H9 (cell line): ENCODE data around the gene PLB1. TPM values are rescaled to one million over a fixed set of nuclear protein-coding genes. Genes with fewer than 3 reads are reported as not detected.

Source experiments
- DNase-seq: peaks from one replicate; pipeline ENCODE4 v3.0.0-alpha.2; 2017
- H2AFZ ChIP-seq: one replicate; pipeline ENCODE4 v1.6.1; 2013; ENCODE audit warnings: mild to moderate bottlenecking, low read length, control low read depth, moderate library complexity
- H2AK5ac ChIP-seq: 2 replicates; pipeline ENCODE4 v1.6.1; 2013; ENCODE audit warnings: low read length, control low read depth, mixed read lengths; ENCODE audit not compliant: insufficient read length
- H2BK120ac ChIP-seq: one replicate; pipeline ENCODE4 v1.6.1; 2013; ENCODE audit warnings: low read depth, mild to moderate bottlenecking, low read length, control low read depth, inconsistent platforms; ENCODE audit not compliant: poor library complexity, severe bottlenecking
- H2BK12ac ChIP-seq: 2 replicates; pipeline ENCODE4 v1.6.1; 2013; ENCODE audit warnings: low read length, control low read depth, mixed read lengths, low read depth; ENCODE audit not compliant: insufficient read length
- H2BK15ac ChIP-seq: 2 replicates; pipeline ENCODE4 v1.6.1; 2013; ENCODE audit warnings: low read depth, low read length, control low read depth
- H2BK20ac ChIP-seq: one replicate; pipeline ENCODE4 v1.6.1; 2013; ENCODE audit warnings: low read depth, mild to moderate bottlenecking, low read length, control low read depth, inconsistent platforms; ENCODE audit not compliant: poor library complexity, severe bottlenecking
- H2BK5ac ChIP-seq: 2 replicates; pipeline ENCODE4 v1.6.1; 2013; ENCODE audit warnings: low read length, control low read depth, mixed read lengths; ENCODE audit not compliant: insufficient read length
- H3K14ac ChIP-seq: 2 replicates; pipeline ENCODE4 v1.6.1; 2013; ENCODE audit warnings: low read length, control low read depth; ENCODE audit not compliant: insufficient read depth
- H3K18ac ChIP-seq: 2 replicates; pipeline ENCODE4 v1.6.1; 2013; ENCODE audit warnings: low read depth, mild to moderate bottlenecking, mixed read lengths, low read length, control low read depth; ENCODE audit not compliant: insufficient read length
- H3K23ac ChIP-seq: 2 replicates; pipeline ENCODE4 v1.6.1; 2013; ENCODE audit warnings: low read length, control low read depth, mixed read lengths, low read depth; ENCODE audit not compliant: insufficient read length
- H3K23me2 ChIP-seq: 2 replicates; pipeline ENCODE4 v1.6.1; 2013; ENCODE audit warnings: low read depth, mild to moderate bottlenecking, mixed read lengths, low read length, control low read depth; ENCODE audit not compliant: insufficient read length, poor library complexity, severe bottlenecking
- H3K27ac ChIP-seq: 2 replicates; pipeline ENCODE4 v1.5.1; 2013; ENCODE audit warnings: low read length, control low read depth, mixed read lengths, low read depth; ENCODE audit not compliant: insufficient read length
- H3K27me3 ChIP-seq: 2 replicates; pipeline ENCODE4 v1.6.1; 2013; ENCODE audit warnings: low read length, control low read depth, inconsistent platforms; ENCODE audit not compliant: insufficient read depth
- H3K4ac ChIP-seq: 2 replicates; pipeline ENCODE4 v1.6.1; 2013; ENCODE audit warnings: low read depth, mild to moderate bottlenecking, control low read depth, inconsistent platforms, low read length, moderate library complexity
- H3K4me1 ChIP-seq: 2 replicates; pipeline ENCODE4 v1.6.1; 2013; ENCODE audit warnings: low read length, control low read depth, inconsistent platforms; ENCODE audit not compliant: insufficient read depth
- H3K4me2 ChIP-seq: 2 replicates; pipeline ENCODE4 v1.6.1; 2013; ENCODE audit warnings: low read length, control low read depth, mixed read lengths; ENCODE audit not compliant: insufficient read length, insufficient read depth
- H3K56ac ChIP-seq: 2 replicates; pipeline ENCODE4 v1.6.1; 2013; ENCODE audit warnings: low read depth, mild to moderate bottlenecking, mixed read lengths, low read length, control low read depth; ENCODE audit not compliant: insufficient read length
- H3K79me1 ChIP-seq: 2 replicates; pipeline ENCODE4 v1.6.1; 2013; ENCODE audit warnings: low read depth, mild to moderate bottlenecking, moderate library complexity, low read length, control low read depth, inconsistent platforms; ENCODE audit not compliant: insufficient read depth, poor library complexity, severe bottlenecking
- H3K79me2 ChIP-seq: 2 replicates; pipeline ENCODE4 v1.6.1; 2013; ENCODE audit warnings: low read length, control low read depth, inconsistent platforms; ENCODE audit not compliant: insufficient read depth
- H3K9ac ChIP-seq: 2 replicates; pipeline ENCODE4 v1.6.1; 2013; ENCODE audit warnings: low read length, control low read depth, mixed read lengths; ENCODE audit not compliant: insufficient read length; ENCODE audit errors: extremely low read depth
- H3K9me3 ChIP-seq: one replicate; pipeline ENCODE4 v1.6.1; 2013; ENCODE audit warnings: low read depth, low read length, inconsistent platforms; ENCODE audit not compliant: control insufficient read depth
- H3T11ph ChIP-seq: one replicate; pipeline ENCODE4 v1.6.1; 2013; ENCODE audit warnings: mild to moderate bottlenecking, low read length, control low read depth, inconsistent platforms
- H4K20me1 ChIP-seq: one replicate; pipeline ENCODE4 v1.6.1; 2013; ENCODE audit not compliant: control insufficient read depth, insufficient read length, insufficient read depth
- H4K5ac ChIP-seq: 2 replicates; pipeline ENCODE4 v1.6.1; 2013; ENCODE audit warnings: low read depth, mild to moderate bottlenecking, mixed read lengths, low read length, control low read depth; ENCODE audit not compliant: insufficient read length
- H4K8ac ChIP-seq: replicated peaks from 2 replicates; pipeline ENCODE4 v1.6.1; 2013; ENCODE audit warnings: low read length, control low read depth, mixed read lengths, low read depth; ENCODE audit not compliant: insufficient read length
- H4K91ac ChIP-seq: 2 replicates; pipeline ENCODE4 v1.6.1; 2013; ENCODE audit warnings: low read depth, mild to moderate bottlenecking, moderate library complexity, mixed read lengths, low read length, control low read depth; ENCODE audit not compliant: insufficient read length
- H3K27ac Mint-ChIP-seq, 3 experiments: 2 replicates in 2 of 3; 3 replicates in 1 of 3; pipeline ENCODE4 v1.8.0; 2020 to 2021; ENCODE audit warnings: mixed read lengths in 3 of 3, mild to moderate bottlenecking in 1 of 3, moderate library complexity in 1 of 3
- H3K27me3 Mint-ChIP-seq: 2 replicates; pipeline ENCODE4 v1.8.0; 2021; ENCODE audit warnings: low read depth, mild to moderate bottlenecking, moderate library complexity, mixed read lengths
- H3K36me3 Mint-ChIP-seq, 3 experiments: 2 replicates in 2 of 3; 3 replicates in 1 of 3; pipeline ENCODE4 v1.8.0; 2020 to 2021; ENCODE audit warnings: low read depth in 3 of 3, mixed read lengths in 3 of 3; ENCODE audit not compliant: insufficient read depth in 1 of 3
- H3K4me1 Mint-ChIP-seq, 2 experiments: 2 replicates each; pipeline ENCODE4 v1.8.0; 2020; ENCODE audit warnings: mixed read lengths in 2 of 2
- H3K4me3 Mint-ChIP-seq, 2 experiments: 2 replicates in 1 of 2; 3 replicates in 1 of 2; pipeline ENCODE4 v1.8.0; 2020 to 2021; ENCODE audit warnings: mild to moderate bottlenecking in 2 of 2, mixed read lengths in 2 of 2, moderate library complexity in 1 of 2
- H3K9me3 Mint-ChIP-seq, 2 experiments: 2 replicates in 1 of 2; 3 replicates in 1 of 2; pipeline ENCODE4 v1.8.0; 2020; ENCODE audit warnings: mild to moderate bottlenecking in 2 of 2, mixed read lengths in 2 of 2, moderate library complexity in 1 of 2
- WGBS: extraction: QIAGEN DNeasy Blood & Tissue Kit; methylation state at CpG from one replicate; pipeline ENCODE4 v1.1.7; 2013; ENCODE audit warnings: missing lambda C conversion rate, low lambda C conversion rate, mixed read lengths; ENCODE audit not compliant: insufficient read length; ENCODE audit errors: extremely low coverage; 5-methylcytosine and 5-hydroxymethylcytosine counted together
- total RNA-seq: library from RNA; stranded (reverse); gene quantifications from 2 replicates; pipeline ENCODE4 v1.2.1, GENCODE V29; 2021
- TF ChIP-seq, protein P1 (sequence below): fragments of 200-600 bp; sonication (generic); conservative IDR thresholded peaks from 3 replicates; pipeline ENCODE4 v1.8.0; 2021; ENCODE audit warnings: antibody characterized with exemption, mild to moderate bottlenecking

Gene PLB1
- total RNA-seq, 1 experiment from 2014 or later = not detected

DNA sequence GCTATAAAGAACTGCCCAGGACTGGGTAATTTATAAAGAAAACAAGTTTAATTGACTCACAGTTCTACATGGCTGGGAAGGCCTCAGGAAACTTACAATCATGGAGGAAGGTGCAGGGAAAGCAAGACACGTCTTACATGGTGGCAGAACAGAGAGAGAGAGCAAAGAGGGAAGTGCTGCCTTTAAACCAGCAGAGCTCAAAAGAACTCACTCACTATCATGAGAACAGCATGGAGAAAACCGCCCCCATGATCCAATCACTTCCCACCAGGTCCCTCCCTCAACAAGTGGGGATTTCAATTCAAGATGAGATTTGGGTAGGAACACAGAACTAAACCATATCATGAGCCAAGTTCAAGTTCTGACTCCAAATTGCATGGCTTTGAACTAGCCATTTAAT, 193.0 kb downstream of the PLB1 start:
- Histone ChIP-seq H2BK12ac (no peak overlapping the region), H3K27me3 (no peaks in the 10 kb centered on the region), H4K8ac (no peak overlapping the region), H4K20me1 (no peaks in the 10 kb centered on the region), H3K23me2 (no peaks in the 10 kb centered on the region), H3K4ac (no peak overlapping the region), H3K4me2 (no peak overlapping the region), H3K4me1 (no peaks in the 10 kb centered on the region; the same call in 1 of the 2 replicates), H3K9me3 (no peaks in the 10 kb centered on the region), H3K18ac (no peak overlapping the region), H3K14ac (no peak overlapping the region), H3K79me2 (no peaks in the 10 kb centered on the region), H2BK15ac (no peak overlapping the region), H3T11ph (no peak overlapping the region), H3K9ac (no peak overlapping the region), H4K5ac (no peak overlapping the region), H2BK20ac (no peak overlapping the region), H3K79me1 (no peaks in the 10 kb centered on the region), H2AK5ac (no peak overlapping the region), H3K27ac (no peak overlapping the region), H4K91ac (no peak overlapping the region), H2BK120ac (no peak overlapping the region), H2BK5ac (no peak overlapping the region), H2AFZ (no peak overlapping the region), H3K23ac (no peak overlapping the region), H3K56ac (no peak overlapping the region)
- peaks cover 9 to 19% of the 10 kb centered on the region in 2 experiments for H3K4me1 Mint-ChIP-seq
- no peaks in the 10 kb centered on the region; the same call in 1 of the 2 replicates for H3K27me3 Mint-ChIP-seq
- DNase-seq = no peak
- no peaks in the 10 kb centered on the region; a peak in 1 of 5 replicates for H3K9me3 Mint-ChIP-seq
- TF ChIP-seq, protein P1, sequence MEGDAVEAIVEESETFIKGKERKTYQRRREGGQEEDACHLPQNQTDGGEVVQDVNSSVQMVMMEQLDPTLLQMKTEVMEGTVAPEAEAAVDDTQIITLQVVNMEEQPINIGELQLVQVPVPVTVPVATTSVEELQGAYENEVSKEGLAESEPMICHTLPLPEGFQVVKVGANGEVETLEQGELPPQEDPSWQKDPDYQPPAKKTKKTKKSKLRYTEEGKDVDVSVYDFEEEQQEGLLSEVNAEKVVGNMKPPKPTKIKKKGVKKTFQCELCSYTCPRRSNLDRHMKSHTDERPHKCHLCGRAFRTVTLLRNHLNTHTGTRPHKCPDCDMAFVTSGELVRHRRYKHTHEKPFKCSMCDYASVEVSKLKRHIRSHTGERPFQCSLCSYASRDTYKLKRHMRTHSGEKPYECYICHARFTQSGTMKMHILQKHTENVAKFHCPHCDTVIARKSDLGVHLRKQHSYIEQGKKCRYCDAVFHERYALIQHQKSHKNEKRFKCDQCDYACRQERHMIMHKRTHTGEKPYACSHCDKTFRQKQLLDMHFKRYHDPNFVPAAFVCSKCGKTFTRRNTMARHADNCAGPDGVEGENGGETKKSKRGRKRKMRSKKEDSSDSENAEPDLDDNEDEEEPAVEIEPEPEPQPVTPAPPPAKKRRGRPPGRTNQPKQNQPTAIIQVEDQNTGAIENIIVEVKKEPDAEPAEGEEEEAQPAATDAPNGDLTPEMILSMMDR = no peak
- H3K27ac Mint-ChIP-seq = no peak overlapping the region; a peak in 2 of 7 replicates
- H3K36me3 Mint-ChIP-seq = no peaks in the 10 kb centered on the region
- no CpG with 5 or more reads among the region's 2 CpGs for WGBS
- H3K4me3 Mint-ChIP-seq = no peak overlapping the region
